ENCODE data around the gene MELK.
"Not testable (repeated sequence)": the region's sequence is repeated elsewhere in the genome, so short reads cannot be mapped to it uniquely, and the experiment has no call there.

The MELK gene

GRCh38 chr9:36559036-36559695 is 13.5 kb upstream of the MELK start:
- no peak for DNase-seq (ENCODE audit: extremely low read depth, low read depth)
- no peak for TF ChIP-seq CTCF (IDR thresholded peaks at IDR 0.05; ENCODE audit: low read depth, low read length, missing control alignments)
- H3K4me3 ChIP-seq (replicated peaks; ENCODE audit: low read depth, low read length), result no peak overlapping the region

- H3K4me3 ChIP-seq (replicated peaks; ENCODE audit: low read depth, low read length), result no peak overlapping the region
- no peak for DNase-seq (ENCODE audit: extremely low read depth, low read depth)
- TF ChIP-seq CTCF (IDR thresholded peaks at IDR 0.05; ENCODE audit: low read depth, low read length, missing control alignments), result no peak
These were observed 11.9 kb upstream of the MELK start for GRCh38 chr9:36560771-36561170.

GRCh38 chr9:36562801-36563200 is 9.9 kb upstream of the MELK start:
- H3K4me3 ChIP-seq (replicated peaks; ENCODE audit: low read depth, low read length); DNase-seq (ENCODE audit: extremely low read depth, low read depth): not testable (repeated sequence)

GRCh38 chr9:36566813-36567221 is 5.9 kb upstream of the MELK start:
- TF ChIP-seq CTCF (IDR thresholded peaks at IDR 0.05; ENCODE audit: low read depth, low read length, missing control alignments), result no peak
- H3K4me3 ChIP-seq (replicated peaks; ENCODE audit: low read depth, low read length), result no peak overlapping the region
- DNase-seq (ENCODE audit: extremely low read depth, low read depth), result no peak

GRCh38 chr9:36568681-36569080 is 4.0 kb upstream of the MELK start:
- not testable (repeated sequence) for DNase-seq (ENCODE audit: extremely low read depth, low read depth); H3K4me3 ChIP-seq (replicated peaks; ENCODE audit: low read depth, low read length)

GRCh38 chr9:36571333-36571732 is 1.4 kb upstream of the MELK start:
- TF ChIP-seq CTCF (IDR thresholded peaks at IDR 0.05; ENCODE audit: low read depth, low read length, missing control alignments), result no peak
- H3K4me3 ChIP-seq (replicated peaks; ENCODE audit: low read depth, low read length), result no peak overlapping the region
- DNase-seq (ENCODE audit: extremely low read depth, low read depth), result no peak

GRCh38 chr9:36574045-36574444 is 1.4 kb downstream of the MELK start:
- DNase-seq (ENCODE audit: extremely low read depth, low read depth), result not testable (repeated sequence)
- H3K4me3 ChIP-seq (replicated peaks; ENCODE audit: low read depth, low read length), result peak overlapping the region; percentile 95

GRCh38 chr9:36575411-36575882 is 2.8 kb downstream of the MELK start:
- DNase-seq (ENCODE audit: extremely low read depth, low read depth), result no peak
- TF ChIP-seq CTCF (IDR thresholded peaks at IDR 0.05; ENCODE audit: low read depth, low read length, missing control alignments), result no peak
- peak overlapping the region; percentile 16; the same call in 1 of the 2 replicates for H3K4me3 ChIP-seq (replicated peaks; ENCODE audit: low read depth, low read length)
